Hematopoietic multipotent progenitor cell (in vitro differentiated cells): Measurements from ENCODE around the gene PSIP1. TPM values are rescaled to one million over a fixed set of nuclear protein-coding genes. Genes with fewer than 3 reads are reported as not detected.
"Not testable (repeated sequence)": the region's sequence is repeated elsewhere in the genome, so short reads cannot be mapped to it uniquely, and the experiment has no call there.

ENCODE experiments used
- DNase-seq, 3 donors: peaks; one replicate each; pipeline ENCODE4 v3.0.0-alpha.2; 2011 to 2015; ENCODE audit warnings: low read depth in 2 of 3, low spot score in 2 of 3
- small RNA-seq: library from RNA; depleted of rRNA; stranded (forward); fragments of <200 nt; gene quantifications from one replicate; pipeline ENCODE3, GENCODE V24; 2012
- total RNA-seq: library from RNA; depleted of rRNA; stranded (reverse); fragments of >200 nt; gene quantifications from one replicate; pipeline ENCODE4 v1.2.3, GENCODE V29; 2012

PSIP1 gene
- total RNA-seq, 1 donor, result 26.9 TPM

GRCh38 chr9:15442264-15442663 lies 68.5 kb downstream of the PSIP1 start:
- not testable (repeated sequence) for DNase-seq

GRCh38 chr9:15441841-15442240 lies 68.9 kb downstream of the PSIP1 start:
- not testable (repeated sequence) for DNase-seq

GRCh38 chr9:15438891-15439290 lies 71.9 kb downstream of the PSIP1 start:
- DNase-seq, result no peak

- no peak for DNase-seq
These were observed 77.1 kb downstream of the PSIP1 start for GRCh38 chr9:15433661-15434060.

GRCh38 chr9:15433191-15433590 lies 77.6 kb downstream of the PSIP1 start:
- DNase-seq, result no peak

- DNase-seq, result no peak
These were observed 79.6 kb downstream of the PSIP1 start for GRCh38 chr9:15430920-15431844.

- DNase-seq, result not testable (repeated sequence)
These were observed 83.1 kb downstream of the PSIP1 start for GRCh38 chr9:15427702-15428101.

- DNase-seq, result no peak
These were observed 84.8 kb downstream of the PSIP1 start for GRCh38 chr9:15426019-15426418.

- DNase-seq, result peak in 1 of 3 donors; percentile 43
These were observed 87.4 kb downstream of the PSIP1 start for GRCh38 chr9:15423231-15423985.

- peak; percentile 86 to 96 (median 94) for DNase-seq
These were observed 88.2 kb downstream of the PSIP1 start, which contains the start of gene SNAPC3 for GRCh38 chr9:15422372-15423230. SNAPC3 (plus strand) TSS chr9:15422876; CDS start chr9:15422880, 4 bp downstream.

- DNase-seq, result no peak
These were observed 88.8 kb downstream of the PSIP1 start for GRCh38 chr9:15421990-15422371.

- DNase-seq, result no peak
These were observed 89.2 kb downstream of the PSIP1 start for GRCh38 chr9:15421532-15421931.

- no peak for DNase-seq
These were observed 90.0 kb downstream of the PSIP1 start for GRCh38 chr9:15420796-15421195.

- DNase-seq, result no peak
These were observed 93.1 kb downstream of the PSIP1 start for GRCh38 chr9:15417626-15418025.

- peak in 2 of 3 donors; percentile 56 to 80 for DNase-seq
These were observed 93.9 kb downstream of the PSIP1 start for GRCh38 chr9:15416880-15417279.

Small RNAs within 50 kb of the gene (small RNA-seq; reads per million reads assigned to genes)
- not detected for gene AL513423.1
- gene RN7SL98P, result not detected
- not detected for gene RNU6-246P
- gene RNU6-319P, result not detected

Other genes starting within 250 kb of the PSIP1 start
- gene TTC39B, start 203.8 kb downstream of the PSIP1 start, total RNA-seq, result 6.2 TPM
- gene SNAPC3, start 88.1 kb downstream of the PSIP1 start, total RNA-seq, result 21.5 TPM
- 12.4 TPM for gene CCDC171, start 42.1 kb upstream of the PSIP1 start, total RNA-seq